Activated B cell treated with CpG ODN at 0.5 μM for 24 hours (primary cell): ENCODE measurements around the gene STPG2. TPM values are rescaled to one million over a fixed set of nuclear protein-coding genes. Genes with fewer than 3 reads are reported as not detected.

Experiments used
- ATAC-seq: fragments of 200-7000 bp; cut with Tn5 transposase; one replicate; pipeline ENCODE4 v1.10.0; 2021; ENCODE audit warnings: low read depth, mild to moderate bottlenecking, moderate library complexity
- CTCF ChIA-PET: fragments of 350-600 bp; sonication (Branson Sonifier 250); formaldehyde crosslinking; loops from one replicate; lab custom pipeline; 2021; ENCODE audit warnings: antibody characterized with exemption; lab: Charles Lee
- POLR2A ChIA-PET: fragments of 350-600 bp; sonication (Branson Sonifier 250); formaldehyde crosslinking; loops from one replicate; lab custom pipeline; 2021; ENCODE audit warnings: antibody characterized with exemption; lab: Charles Lee
- DNase-seq: peaks from one replicate; pipeline ENCODE4 v3.0.0; 2022
- H3K27ac Mint-ChIP-seq: one replicate; pipeline ENCODE4 v1.8.0; 2020; ENCODE audit warnings: mixed read lengths
- H3K27me3 Mint-ChIP-seq: one replicate; pipeline ENCODE4 v1.8.0; 2021; ENCODE audit warnings: mixed read lengths
- H3K36me3 Mint-ChIP-seq: one replicate; pipeline ENCODE4 v1.8.0; 2021; ENCODE audit warnings: low read depth, mixed read lengths
- H3K4me1 Mint-ChIP-seq: one replicate; pipeline ENCODE4 v1.8.0; 2021; ENCODE audit warnings: mixed read lengths
- H3K4me3 Mint-ChIP-seq: one replicate; pipeline ENCODE4 v1.8.0; 2020; ENCODE audit warnings: mild to moderate bottlenecking, mixed read lengths
- H3K9me3 Mint-ChIP-seq: one replicate; pipeline ENCODE4 v1.8.0; 2020; ENCODE audit warnings: mixed read lengths
- CTCF ChIP-seq: fragments of 200-600 bp; IDR thresholded peaks from one replicate; pipeline ENCODE4 v1.8.0; 2022; ENCODE audit warnings: antibody characterized with exemption, mild to moderate bottlenecking
- intact Hi-C: fragments of 100-400 bp; cut with micrococcal nuclease; formaldehyde crosslinking; loops from one replicate; pipeline ENCODE4 v1.15.1; 2024
- total RNA-seq: library from RNA; stranded (reverse); gene quantifications from 2 replicates; pipeline ENCODE4 v1.2.3, GENCODE V29; 2022

The STPG2 gene
- total RNA-seq, 1 donor from 2014 or later, result 0.69 TPM

DNA sequence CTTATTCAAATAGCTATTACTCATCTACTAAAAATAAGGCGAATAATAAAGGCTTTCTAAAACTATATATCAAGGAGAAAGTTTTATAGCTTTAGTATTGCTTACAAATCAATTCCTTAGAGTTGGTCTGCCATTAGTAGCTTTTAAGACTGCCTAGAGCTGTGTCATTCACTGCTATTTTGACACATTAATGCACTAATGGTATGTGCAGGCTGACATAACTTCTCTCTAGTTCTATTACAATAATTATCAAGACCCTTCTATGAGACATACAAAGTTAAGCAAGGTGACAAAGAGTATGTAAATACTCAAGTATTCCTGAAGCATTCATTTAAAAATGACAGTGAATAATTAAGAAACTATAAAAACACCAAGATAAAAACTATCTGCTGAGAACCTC lies 625.3 kb downstream of the STPG2 start:
- Mint-ChIP-seq H3K27ac (no peak overlapping the region), H3K36me3 (no peaks in the 10 kb centered on the region), H3K4me1 (no peaks in the 10 kb centered on the region), H3K27me3 (no peaks in the 10 kb centered on the region), H3K9me3 (peaks cover 7% of the 10 kb centered on the region), H3K4me3 (no peak overlapping the region)
- ChIA-PET POLR2A (no interaction called here), CTCF (no interaction called here)
- DNase-seq (no peak), ATAC-seq (no peak)
- TF ChIP-seq CTCF, result no peak
- intact Hi-C loops, result no loop called here

DNA sequence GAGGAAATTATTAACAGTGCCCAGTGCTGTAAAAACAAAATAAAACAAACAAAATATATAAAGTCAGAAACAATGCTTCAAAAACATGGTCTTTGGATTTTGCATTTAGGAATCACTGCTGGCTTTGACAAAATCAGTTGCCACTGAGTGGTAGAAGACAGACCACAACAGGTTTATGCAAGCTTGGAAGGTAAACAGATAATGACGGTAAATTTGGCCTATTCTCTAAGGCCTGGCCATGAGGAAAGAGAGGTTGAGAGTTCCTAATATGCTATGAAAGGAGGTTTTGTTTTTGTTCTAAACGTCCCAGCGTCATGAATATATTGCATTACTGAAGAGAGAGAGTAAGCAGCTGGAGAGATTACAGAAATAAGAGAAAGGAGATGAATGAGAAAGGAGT lies 629.4 kb downstream of the STPG2 start:
- DNase-seq (no peak), ATAC-seq (no peak)
- no peaks in the 10 kb centered on the region for H3K4me1 Mint-ChIP-seq
- no peak overlapping the region for H3K27ac Mint-ChIP-seq
- intact Hi-C loops, result no loop called here
- no peak overlapping the region for H3K4me3 Mint-ChIP-seq
- CTCF ChIA-PET, result no interaction called here
- POLR2A ChIA-PET, result no interaction called here
- no peaks in the 10 kb centered on the region for H3K27me3 Mint-ChIP-seq
- H3K36me3 Mint-ChIP-seq, result no peaks in the 10 kb centered on the region
- peaks cover 4% of the 10 kb centered on the region for H3K9me3 Mint-ChIP-seq
- no peak for TF ChIP-seq CTCF

Other genes with a start within 250 kb of the STPG2 start
- 51.6 and 54.6 TPM in 2 replicates for gene RAP1GDS1, start 117.9 kb upstream of the STPG2 start, total RNA-seq